Measurements from ENCODE around the gene DEFB119.
"Not testable (repeated sequence)": the region's sequence is repeated elsewhere in the genome, so short reads cannot be mapped to it uniquely, and the experiment has no call there.

DEFB119 gene

GRCh38 chr20:31390490-31390889, at the start of gene DEFB119:
TSS of gene DEFB119 (minus strand) at chr20:31390590. CDS start at chr20:31390483, 107 bp downstream.
- no peak for DNase-seq

GRCh38 chr20:31430568-31431115, 40.3 kb upstream of the DEFB119 start:
- DNase-seq = no peak

GRCh38 chr20:31427576-31427975, 37.2 kb upstream of the DEFB119 start:
- not testable (repeated sequence) for DNase-seq

- DNase-seq = not testable (repeated sequence)
Observed at GRCh38 chr20:31426891-31427551, 36.6 kb upstream of the DEFB119 start.

GRCh38 chr20:31425797-31426196, 35.4 kb upstream of the DEFB119 start:
- DNase-seq = no peak

- DNase-seq = no peak
Observed at GRCh38 chr20:31418307-31418706, 27.9 kb upstream of the DEFB119 start.

- DNase-seq = no peak
Observed at GRCh38 chr20:31415653-31416052, 25.3 kb upstream of the DEFB119 start.

GRCh38 chr20:31414381-31414780, 24.0 kb upstream of the DEFB119 start:
- no peak for DNase-seq

- DNase-seq = no peak
Observed at GRCh38 chr20:31410011-31410410, 19.6 kb upstream of the DEFB119 start.

GRCh38 chr20:31406115-31406514, 15.7 kb upstream of the DEFB119 start, which contains the start of gene DEFB121:
TSS of gene DEFB121 (minus strand) at chr20:31406215. CDS start at chr20:31406152, 63 bp downstream.
- DNase-seq = no peak

GRCh38 chr20:31403886-31404285, 13.5 kb upstream of the DEFB119 start:
- DNase-seq = no peak

GRCh38 chr20:31394900-31395299, 4.5 kb upstream of the DEFB119 start:
- no peak for DNase-seq

- DNase-seq = no peak
Observed at GRCh38 chr20:31392836-31393235, 2.4 kb upstream of the DEFB119 start.

GRCh38 chr20:31374346-31374745, 16.0 kb downstream of the DEFB119 start:
- no peak for DNase-seq

GRCh38 chr20:31368301-31368700, 22.1 kb downstream of the DEFB119 start, which contains the start of gene DEFB118:
TSS of gene DEFB118 (plus strand) at chr20:31368601. CDS start at chr20:31368651, 50 bp downstream.
- DNase-seq = no peak

- not testable (repeated sequence) for DNase-seq
Observed at GRCh38 chr20:31364272-31364671, 26.1 kb downstream of the DEFB119 start.

GRCh38 chr20:31363295-31363694, 27.1 kb downstream of the DEFB119 start:
- no peak for DNase-seq

- no peak for DNase-seq
Observed at GRCh38 chr20:31355981-31356380, 34.4 kb downstream of the DEFB119 start.

- DNase-seq = no peak
Observed at GRCh38 chr20:31341470-31341869, 48.9 kb downstream of the DEFB119 start.

GRCh38 chr20:31330893-31331292, 59.5 kb downstream of the DEFB119 start:
- DNase-seq = no peak

Measured in left hindlimb (tissue), 1 donor.